ENCODE data around the gene GGA1.

DNA sequence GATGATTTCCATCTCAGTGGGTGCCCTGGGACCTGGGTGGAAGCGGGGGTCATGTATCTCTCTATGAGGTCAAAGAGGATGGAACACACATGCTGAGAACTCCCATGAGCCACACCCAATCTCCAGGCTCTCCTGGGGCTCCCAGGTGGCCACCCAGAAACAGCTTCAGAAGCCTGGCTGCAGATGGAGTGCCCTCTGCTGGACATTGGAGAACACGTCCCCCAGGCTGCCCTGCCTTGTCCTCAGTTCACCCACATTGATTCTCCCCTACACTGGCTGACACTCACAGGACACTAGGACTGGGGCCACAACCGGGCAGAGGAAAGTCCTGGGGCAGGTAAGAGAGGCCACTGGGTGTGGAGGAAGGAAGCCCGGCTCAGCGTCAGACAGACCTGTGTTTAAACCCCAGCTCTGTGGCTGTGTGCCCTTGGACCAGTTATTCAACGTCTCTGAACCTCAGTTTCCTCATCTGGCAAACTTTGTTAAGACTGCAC is 73.0 kb downstream of the GGA1 start:
- no peak for TF ChIP-seq HDAC3 (IDR thresholded peaks at IDR 0.05; ENCODE audit: borderline replicate concordance, partially characterized antibody)
- TF ChIP-seq, protein P1, sequence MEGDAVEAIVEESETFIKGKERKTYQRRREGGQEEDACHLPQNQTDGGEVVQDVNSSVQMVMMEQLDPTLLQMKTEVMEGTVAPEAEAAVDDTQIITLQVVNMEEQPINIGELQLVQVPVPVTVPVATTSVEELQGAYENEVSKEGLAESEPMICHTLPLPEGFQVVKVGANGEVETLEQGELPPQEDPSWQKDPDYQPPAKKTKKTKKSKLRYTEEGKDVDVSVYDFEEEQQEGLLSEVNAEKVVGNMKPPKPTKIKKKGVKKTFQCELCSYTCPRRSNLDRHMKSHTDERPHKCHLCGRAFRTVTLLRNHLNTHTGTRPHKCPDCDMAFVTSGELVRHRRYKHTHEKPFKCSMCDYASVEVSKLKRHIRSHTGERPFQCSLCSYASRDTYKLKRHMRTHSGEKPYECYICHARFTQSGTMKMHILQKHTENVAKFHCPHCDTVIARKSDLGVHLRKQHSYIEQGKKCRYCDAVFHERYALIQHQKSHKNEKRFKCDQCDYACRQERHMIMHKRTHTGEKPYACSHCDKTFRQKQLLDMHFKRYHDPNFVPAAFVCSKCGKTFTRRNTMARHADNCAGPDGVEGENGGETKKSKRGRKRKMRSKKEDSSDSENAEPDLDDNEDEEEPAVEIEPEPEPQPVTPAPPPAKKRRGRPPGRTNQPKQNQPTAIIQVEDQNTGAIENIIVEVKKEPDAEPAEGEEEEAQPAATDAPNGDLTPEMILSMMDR (IDR thresholded peaks at IDR 0.05 in 2 of 3, conservative IDR thresholded peaks at IDR 0.05 in 1 of 3; ENCODE audit: insufficient read depth in 2 of 3, low read depth in 1 of 3, low read length in 3 of 3): peak; percentile 83 to 91 (median 88)
- TF ChIP-seq BDP1 (IDR thresholded peaks at IDR 0.05; ENCODE audit: insufficient read depth, insufficient read length): no peak
- TF ChIP-seq HDGF (IDR thresholded peaks at IDR 0.05): no peak
- no peak for TF ChIP-seq YY1 (IDR thresholded peaks at IDR 0.05; ENCODE audit: borderline replicate concordance in 1 of 3, control insufficient read depth in 1 of 3, extremely low read depth in 1 of 3, insufficient read depth in 3 of 3, insufficient read length in 1 of 3, insufficient replicate concordance in 2 of 3, low read depth in 1 of 3, low read length in 2 of 3)
- no peak for TF ChIP-seq ZNF212 (CRISPR knock-in tag; IDR thresholded peaks at IDR 0.05)

All from K562 (cell line).